Measurements from ENCODE around the gene TRIM63.

TRIM63 gene

GRCh38 chr1:26015358-26015757, 52.1 kb downstream of the TRIM63 start:
- peak in 1 of 2 donors; percentile 17 for DNase-seq

GRCh38 chr1:26014179-26014578, 53.3 kb downstream of the TRIM63 start:
- no peak for DNase-seq

- no peak for DNase-seq
Measured at GRCh38 chr1:26012864-26013263, 54.6 kb downstream of the TRIM63 start.

GRCh38 chr1:26010825-26011224, 56.6 kb downstream of the TRIM63 start:
- DNase-seq, result no peak

GRCh38 chr1:26009796-26010447, 57.5 kb downstream of the TRIM63 start:
- DNase-seq, result no peak

- no peak for DNase-seq
Measured at GRCh38 chr1:26006710-26007109, 60.7 kb downstream of the TRIM63 start.

- no peak for DNase-seq
Measured at GRCh38 chr1:26005434-26006105, 61.9 kb downstream of the TRIM63 start.

- no peak for DNase-seq
Measured at GRCh38 chr1:26003756-26004155, 63.7 kb downstream of the TRIM63 start.

- DNase-seq, result no peak
Measured at GRCh38 chr1:26003262-26003661, 64.2 kb downstream of the TRIM63 start.

All from bone marrow (tissue), 2 donors.